SU-DHL-6 (cell line): ENCODE measurements around the gene CCDC9B.

ENCODE experiments used
- EZH2phosphoT487 ChIP-seq: fragments of 200-600 bp; sonication (generic), shearing (Covaris generic); conservative IDR thresholded peaks from 2 replicates; pipeline ENCODE4 v1.6.1; 2018; ENCODE audit warnings: mild to moderate bottlenecking, antibody characterized with exemption, low read length, moderate library complexity, mixed read lengths
- TF ChIP-seq, protein P1 (sequence below): fragments of 200-600 bp; sonication (generic); IDR thresholded peaks from one replicate; pipeline ENCODE4 v1.5.1; 2017; ENCODE audit warnings: antibody characterized with exemption, mild to moderate bottlenecking, low read length, moderate library complexity; ENCODE audit not compliant: insufficient read depth, poor library complexity, severe bottlenecking

DNA sequence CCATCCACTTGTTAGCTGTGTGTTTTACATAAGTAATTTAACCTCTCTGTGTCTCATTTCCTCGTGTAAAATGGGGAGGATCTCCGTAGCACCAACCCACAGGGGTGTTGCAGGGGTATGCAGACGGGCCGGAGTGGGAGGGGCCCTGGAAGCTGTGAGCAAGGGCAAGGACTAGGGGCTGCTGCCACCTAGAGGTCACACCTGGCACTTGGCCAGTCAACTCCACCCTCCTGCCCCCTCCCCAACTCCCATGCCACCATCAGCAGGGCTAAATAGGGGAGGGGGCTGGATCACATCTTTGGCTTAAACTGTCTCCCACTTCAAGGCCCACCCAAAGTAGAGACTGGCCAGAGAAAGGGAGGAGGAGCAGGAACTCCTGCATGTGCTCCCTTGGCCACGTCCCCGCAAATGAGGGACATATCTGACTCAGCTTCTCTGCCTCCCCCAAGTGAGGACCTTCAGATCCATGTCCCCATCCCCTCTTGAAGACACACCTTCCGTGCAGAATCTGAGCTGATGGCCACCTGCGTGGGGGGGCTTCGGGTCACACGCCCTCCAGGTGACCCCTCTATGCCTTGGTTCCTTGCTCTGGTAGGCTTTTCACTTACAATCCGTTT, 2.6 kb downstream of the CCDC9B start:
- TF ChIP-seq, protein P1, sequence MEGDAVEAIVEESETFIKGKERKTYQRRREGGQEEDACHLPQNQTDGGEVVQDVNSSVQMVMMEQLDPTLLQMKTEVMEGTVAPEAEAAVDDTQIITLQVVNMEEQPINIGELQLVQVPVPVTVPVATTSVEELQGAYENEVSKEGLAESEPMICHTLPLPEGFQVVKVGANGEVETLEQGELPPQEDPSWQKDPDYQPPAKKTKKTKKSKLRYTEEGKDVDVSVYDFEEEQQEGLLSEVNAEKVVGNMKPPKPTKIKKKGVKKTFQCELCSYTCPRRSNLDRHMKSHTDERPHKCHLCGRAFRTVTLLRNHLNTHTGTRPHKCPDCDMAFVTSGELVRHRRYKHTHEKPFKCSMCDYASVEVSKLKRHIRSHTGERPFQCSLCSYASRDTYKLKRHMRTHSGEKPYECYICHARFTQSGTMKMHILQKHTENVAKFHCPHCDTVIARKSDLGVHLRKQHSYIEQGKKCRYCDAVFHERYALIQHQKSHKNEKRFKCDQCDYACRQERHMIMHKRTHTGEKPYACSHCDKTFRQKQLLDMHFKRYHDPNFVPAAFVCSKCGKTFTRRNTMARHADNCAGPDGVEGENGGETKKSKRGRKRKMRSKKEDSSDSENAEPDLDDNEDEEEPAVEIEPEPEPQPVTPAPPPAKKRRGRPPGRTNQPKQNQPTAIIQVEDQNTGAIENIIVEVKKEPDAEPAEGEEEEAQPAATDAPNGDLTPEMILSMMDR, result peak; percentile 90
- TF ChIP-seq EZH2phosphoT487, result no peak
